IPS DF 6.9 (cell line): ENCODE results near the gene SRGAP3.

Source experiments
- DNase-seq: peaks from one replicate; pipeline ENCODE4 v3.0.0-alpha.2; 2013; ENCODE audit warnings: low read depth, low spot score
- H3K27ac ChIP-seq: one replicate; pipeline ENCODE4 v1.5.1; 2013; ENCODE audit warnings: low read length, control low read depth
- H3K27me3 ChIP-seq: 2 replicates; pipeline ENCODE4 v1.6.1; 2013; ENCODE audit warnings: mild to moderate bottlenecking, low read length; ENCODE audit not compliant: control insufficient read depth, insufficient read depth
- H3K36me3 ChIP-seq: 2 replicates; pipeline ENCODE4 v1.6.1; 2013; ENCODE audit warnings: low read length; ENCODE audit not compliant: control insufficient read depth, insufficient read depth
- H3K4me1 ChIP-seq: 2 replicates; pipeline ENCODE4 v1.6.1; 2013; ENCODE audit warnings: low read length; ENCODE audit not compliant: control insufficient read depth, insufficient read depth
- H3K4me3 ChIP-seq: 2 replicates; pipeline ENCODE4 v1.5.1; 2013; ENCODE audit warnings: mild to moderate bottlenecking, low read length
- H3K9me3 ChIP-seq: 2 replicates; pipeline ENCODE4 v1.6.1; 2013; ENCODE audit warnings: low read length, inconsistent platforms; ENCODE audit not compliant: control insufficient read depth, insufficient read depth
- WGBS: extraction: QIAGEN DNeasy Blood & Tissue Kit; methylation state at CpG from one replicate; pipeline ENCODE4 v1.1.7; 2013; ENCODE audit warnings: mixed read lengths, missing lambda C conversion rate; ENCODE audit not compliant: insufficient read length, insufficient coverage; 5-methylcytosine and 5-hydroxymethylcytosine counted together

Gene SRGAP3

DNA sequence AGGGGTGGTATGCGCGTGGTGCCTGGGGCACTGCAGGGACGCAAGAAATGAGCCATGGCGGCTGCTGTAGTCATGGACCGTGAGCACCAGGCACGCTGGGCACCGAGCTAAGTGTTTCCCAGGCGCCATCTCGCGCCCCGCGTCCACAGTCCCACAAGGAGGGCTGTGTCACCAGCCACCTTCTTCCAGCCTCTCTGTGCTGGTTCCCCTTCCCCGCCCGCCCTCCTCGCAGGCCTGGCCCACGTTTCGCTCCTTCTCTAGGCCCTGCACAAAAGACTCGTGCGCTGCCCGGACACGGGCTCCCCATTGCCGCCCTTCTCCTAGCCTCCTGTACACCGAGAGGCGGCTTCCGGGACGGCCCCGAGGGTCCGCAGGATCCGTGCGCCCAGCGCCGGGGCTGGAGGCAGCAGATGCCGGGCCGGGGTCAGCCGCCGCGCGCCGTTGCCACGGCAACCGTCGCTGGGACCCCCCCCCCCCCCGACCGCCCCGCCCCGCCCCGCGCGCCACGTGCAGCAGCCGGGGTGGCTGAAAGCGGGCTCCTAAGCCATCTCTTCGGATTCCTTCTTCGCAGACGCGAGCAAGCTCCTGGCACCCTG, 113.4 kb downstream of the SRGAP3 start:
- Histone ChIP-seq H3K27ac (no peak overlapping the region), H3K27me3 (no peaks in the 10 kb centered on the region; the same call in 1 of the 2 replicates), H3K9me3 (no peaks in the 10 kb centered on the region), H3K4me3 (peak overlapping the region; percentile 37; the same call in 1 of the 2 replicates), H3K4me1 (peaks cover 3% of the 10 kb centered on the region), H3K36me3 (no peaks in the 10 kb centered on the region)
- DNase-seq = no peak
- WGBS = no CpG with 5 or more reads among the region's 56 CpGs

DNA sequence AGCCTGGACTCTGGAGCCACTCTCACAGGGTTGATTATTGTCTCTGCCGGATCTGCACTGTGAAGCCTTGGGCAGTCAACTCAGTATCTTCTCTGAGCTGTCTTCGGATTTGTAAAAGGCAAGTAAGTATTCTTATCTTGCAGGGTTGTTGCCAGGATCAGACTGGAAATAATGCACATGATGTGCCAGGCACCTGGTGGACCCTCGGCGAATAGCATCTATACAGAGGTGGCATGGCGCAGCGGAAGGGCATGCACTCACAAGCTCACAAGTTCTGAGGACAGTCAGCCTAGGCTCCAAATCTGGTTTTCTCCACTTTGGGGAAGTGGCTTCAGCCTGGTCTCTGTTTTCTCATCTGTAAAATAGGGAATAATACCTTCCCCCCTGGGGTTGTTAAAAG, 113.9 kb downstream of the SRGAP3 start:
- no CpG with 5 or more reads among the region's 6 CpGs for WGBS

DNA sequence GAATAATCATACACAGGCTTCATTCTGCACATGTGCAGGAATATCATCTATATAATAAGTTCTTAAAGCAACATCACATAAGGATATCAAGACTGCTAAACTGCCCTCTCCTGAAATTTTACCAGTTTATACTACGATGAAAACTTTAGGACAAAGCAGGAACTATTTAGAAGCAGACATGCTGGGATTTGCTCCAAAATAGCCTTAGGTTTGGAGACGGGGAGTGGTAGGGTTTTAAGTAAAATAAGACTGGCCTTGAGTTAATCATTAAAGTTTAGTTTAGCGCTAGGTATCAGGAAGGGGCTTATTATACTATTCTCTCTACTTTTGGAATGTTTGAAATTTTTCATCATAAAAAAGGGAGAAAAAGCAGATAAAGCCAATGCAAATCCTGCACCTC, 115.8 kb downstream of the SRGAP3 start:
- DNase-seq = no peak
- H3K27me3 ChIP-seq = no peaks in the 10 kb centered on the region; the same call in 1 of the 2 replicates
- peaks cover 3% of the 10 kb centered on the region for H3K4me1 ChIP-seq
- H3K36me3 ChIP-seq = no peaks in the 10 kb centered on the region
- H3K4me3 ChIP-seq = no peak overlapping the region
- WGBS = no CpG with 5 or more reads among the region's 3 CpGs
- H3K27ac ChIP-seq = no peak overlapping the region
- no peaks in the 10 kb centered on the region for H3K9me3 ChIP-seq

More for the DNA sequence above, 113.9 kb downstream of the SRGAP3 start:
- peaks cover 3% of the 10 kb centered on the region for H3K4me1 ChIP-seq
- no peaks in the 10 kb centered on the region for H3K36me3 ChIP-seq
- no peaks in the 10 kb centered on the region; the same call in 1 of the 2 replicates for H3K27me3 ChIP-seq
- H3K27ac ChIP-seq = no peak overlapping the region
- H3K9me3 ChIP-seq = no peaks in the 10 kb centered on the region
- DNase-seq = no peak
- peak overlapping the region; percentile 37; the same call in 1 of the 2 replicates for H3K4me3 ChIP-seq

DNA sequence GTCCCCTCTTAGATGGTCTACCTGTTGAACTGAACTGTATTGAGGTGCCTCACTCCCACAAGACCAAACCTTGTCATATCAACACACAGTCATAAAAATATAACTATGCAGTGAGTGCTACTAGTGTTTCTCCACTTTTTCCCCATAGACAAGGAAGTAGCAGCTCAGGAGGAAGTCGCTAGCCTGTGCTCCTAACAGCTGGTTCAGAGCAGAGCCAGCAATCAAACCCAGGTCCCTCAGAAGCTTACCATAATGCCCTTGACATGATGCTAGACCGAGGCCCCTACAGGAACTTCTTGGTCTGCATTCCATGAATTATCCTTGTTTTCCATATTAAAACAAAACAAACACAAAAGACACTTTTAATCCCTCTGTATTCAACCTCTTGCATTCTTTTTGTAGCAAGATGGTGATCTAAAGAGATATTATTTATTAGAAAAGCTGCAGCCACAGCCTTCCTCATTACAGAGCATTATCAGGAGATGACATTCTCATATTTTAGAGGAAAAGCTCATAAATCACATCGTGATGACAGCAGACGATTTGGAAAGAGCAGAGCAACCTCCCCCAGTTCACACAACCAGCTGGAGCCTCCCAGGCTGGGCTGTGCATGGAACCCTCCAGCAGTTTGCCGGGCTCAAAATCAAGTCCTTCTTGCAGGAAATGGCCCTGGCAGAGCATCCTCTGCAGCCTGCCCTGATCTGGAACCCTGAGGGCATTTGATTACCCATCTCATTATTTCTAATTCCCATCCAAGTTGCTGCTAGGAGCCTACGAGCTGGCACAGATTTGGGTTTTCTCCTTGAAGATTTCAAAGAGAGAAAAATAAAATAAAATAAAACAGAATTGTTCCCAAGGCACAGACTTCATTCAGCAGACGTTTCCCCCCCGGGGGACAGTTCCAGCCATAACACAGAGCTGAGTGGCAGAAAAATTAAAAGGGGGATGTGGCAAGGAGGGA, 118.8 kb downstream of the SRGAP3 start:
- no peaks in the 10 kb centered on the region for H3K27me3 ChIP-seq
- no peaks in the 10 kb centered on the region for H3K9me3 ChIP-seq
- no peak overlapping the region for H3K27ac ChIP-seq
- H3K4me3 ChIP-seq = no peak overlapping the region
- no CpG with 5 or more reads among the region's 8 CpGs for WGBS
- H3K4me1 ChIP-seq = no peaks in the 10 kb centered on the region; the same call in 1 of the 2 replicates
- no peaks in the 10 kb centered on the region for H3K36me3 ChIP-seq
- DNase-seq = no peak

DNA sequence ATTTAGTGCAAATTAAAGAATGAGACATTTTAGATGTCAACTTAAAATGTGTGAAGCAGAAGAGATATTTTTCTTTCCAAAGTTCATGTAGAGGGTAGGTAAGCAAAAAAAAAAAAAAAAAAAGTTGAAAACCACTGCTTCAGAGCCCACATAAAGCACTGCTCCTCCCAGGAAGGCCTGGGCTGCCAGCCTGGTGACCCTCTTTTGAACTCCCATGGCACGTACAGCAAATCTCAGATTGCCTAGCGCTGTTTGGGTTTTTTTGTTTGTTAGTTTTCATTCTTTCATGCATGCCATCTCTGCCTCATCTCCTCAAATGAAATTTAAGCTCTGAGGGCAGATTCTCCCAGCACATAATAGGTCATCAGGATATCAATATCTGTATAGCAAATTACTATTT, 120.1 kb downstream of the SRGAP3 start:
- no peaks in the 10 kb centered on the region for H3K4me1 ChIP-seq
- no peaks in the 10 kb centered on the region for H3K36me3 ChIP-seq
- H3K9me3 ChIP-seq = no peaks in the 10 kb centered on the region
- no peaks in the 10 kb centered on the region for H3K27me3 ChIP-seq
- no peak for DNase-seq
- H3K4me3 ChIP-seq = no peak overlapping the region
- WGBS = no CpG with 5 or more reads among the region's 2 CpGs
- H3K27ac ChIP-seq = no peak overlapping the region

DNA sequence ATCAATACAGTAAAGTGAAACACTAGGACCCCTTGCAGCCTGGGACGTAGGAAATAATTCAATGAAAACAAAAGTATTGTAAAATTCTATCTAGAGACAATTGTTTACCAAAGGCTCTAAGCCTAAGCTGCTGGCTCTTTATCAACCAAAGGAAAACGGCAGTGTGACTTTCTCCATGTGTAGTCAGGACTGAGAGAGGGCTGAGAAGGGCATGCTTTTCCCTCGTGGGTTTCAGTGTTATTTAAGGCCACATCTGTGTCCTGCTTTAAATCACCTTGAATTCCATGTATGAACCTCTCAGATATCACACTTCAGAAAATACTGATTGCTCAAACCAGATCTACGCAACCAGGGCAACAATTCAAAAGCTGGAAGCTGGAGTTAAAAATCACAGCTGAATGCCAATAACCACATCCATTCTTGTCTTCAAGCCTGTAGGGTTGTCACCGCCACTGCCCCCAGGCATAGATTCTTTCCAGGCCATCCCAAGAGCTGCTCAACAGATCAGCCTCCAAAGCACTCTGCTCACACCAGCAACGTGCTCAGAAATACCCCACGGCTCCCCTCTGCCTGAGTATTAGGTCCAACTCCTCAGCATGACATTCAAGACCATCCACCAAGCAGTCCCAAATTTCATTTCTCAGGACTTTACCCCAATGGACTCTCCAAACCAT, 124.0 kb downstream of the SRGAP3 start:
- Histone ChIP-seq H3K27ac (no peak overlapping the region), H3K36me3 (no peaks in the 10 kb centered on the region), H3K27me3 (no peaks in the 10 kb centered on the region), H3K4me3 (no peak overlapping the region), H3K4me1 (no peaks in the 10 kb centered on the region), H3K9me3 (no peaks in the 10 kb centered on the region)
- DNase-seq = no peak
- no CpG with 5 or more reads among the region's 7 CpGs for WGBS

DNA sequence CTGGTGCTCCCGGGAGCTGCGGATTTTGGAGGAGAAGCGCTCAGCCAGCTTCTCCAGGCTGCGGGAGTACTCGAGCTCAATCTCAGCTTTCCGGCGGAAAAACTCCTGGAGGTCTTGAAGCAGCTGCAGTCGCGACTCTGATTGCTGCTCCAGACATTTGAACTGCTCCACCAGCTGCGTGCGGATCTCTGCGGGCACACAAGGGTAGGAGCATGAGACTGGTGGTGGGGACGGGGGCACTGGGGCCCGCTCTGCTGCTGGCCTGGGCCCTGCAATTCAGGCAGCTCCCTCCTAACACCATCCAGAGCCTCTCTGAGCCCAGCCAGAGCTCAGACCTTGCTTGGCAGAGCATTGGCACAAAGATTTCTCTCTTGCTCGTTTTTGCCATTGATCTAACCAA, 124.7 kb downstream of the SRGAP3 start:
- Histone ChIP-seq H3K36me3 (no peaks in the 10 kb centered on the region), H3K4me3 (no peak overlapping the region), H3K4me1 (no peaks in the 10 kb centered on the region), H3K27me3 (no peaks in the 10 kb centered on the region), H3K27ac (no peak overlapping the region), H3K9me3 (no peaks in the 10 kb centered on the region)
- no CpG with 5 or more reads among the region's 15 CpGs for WGBS
- no peak for DNase-seq

DNA sequence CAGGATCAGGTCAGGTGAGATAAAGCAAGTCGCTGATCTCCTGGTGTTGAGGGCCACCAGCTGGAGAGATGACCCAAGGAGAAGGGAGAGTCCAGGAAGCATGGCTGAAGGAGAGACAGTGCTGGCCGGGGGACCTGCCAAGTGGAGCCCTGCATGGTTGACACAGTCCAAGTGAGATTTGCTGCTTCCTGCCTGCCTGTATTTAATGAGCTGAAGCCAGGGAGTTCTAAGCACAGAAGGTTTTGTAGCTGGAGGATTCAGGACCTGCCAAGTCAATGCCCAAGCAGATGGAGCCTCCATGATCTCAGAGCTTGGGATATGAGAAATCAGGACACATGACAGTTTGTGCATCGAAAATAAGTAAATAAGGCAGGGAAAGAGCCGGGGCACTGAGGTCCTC, 125.6 kb downstream of the SRGAP3 start:
- Histone ChIP-seq H3K4me1 (no peaks in the 10 kb centered on the region), H3K27me3 (no peaks in the 10 kb centered on the region), H3K9me3 (no peaks in the 10 kb centered on the region), H3K27ac (no peak overlapping the region), H3K36me3 (no peaks in the 10 kb centered on the region), H3K4me3 (no peak overlapping the region)
- DNase-seq = no peak
- no CpG with 5 or more reads among the region's 4 CpGs for WGBS

DNA sequence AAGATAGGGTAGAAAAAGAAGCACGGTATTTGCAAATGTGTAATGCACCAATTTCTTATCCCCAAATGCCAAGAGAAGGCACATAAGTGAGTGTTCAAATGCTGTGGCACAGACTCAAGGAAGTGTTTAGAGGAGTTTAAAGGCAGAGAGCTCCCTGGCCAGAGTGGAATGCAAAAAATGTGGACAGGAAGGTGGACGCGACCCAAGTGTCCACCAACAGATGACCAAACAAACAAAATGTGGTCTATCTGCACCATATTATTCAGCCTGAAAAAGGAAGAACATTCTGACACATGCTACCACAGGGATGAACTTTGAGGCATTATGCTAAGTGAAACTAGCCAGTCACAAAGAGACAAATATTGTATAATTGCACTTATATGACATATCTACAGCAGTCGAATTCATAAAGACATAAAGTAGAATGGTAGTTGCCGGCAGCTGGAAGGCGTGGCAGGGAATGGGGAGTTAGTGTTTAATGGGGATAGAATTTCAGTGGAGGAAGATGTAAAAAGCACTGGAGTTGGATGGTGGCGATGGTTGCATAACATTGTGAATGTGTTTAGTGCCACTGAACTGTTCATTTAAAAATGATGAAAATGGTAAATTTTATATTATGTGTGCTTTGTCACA, 126.6 kb downstream of the SRGAP3 start:
- Histone ChIP-seq H3K36me3 (no peaks in the 10 kb centered on the region), H3K4me3 (no peak overlapping the region), H3K9me3 (no peaks in the 10 kb centered on the region), H3K4me1 (no peaks in the 10 kb centered on the region), H3K27ac (no peak overlapping the region), H3K27me3 (no peaks in the 10 kb centered on the region)
- WGBS = no CpG with 5 or more reads among the region's 7 CpGs
- no peak for DNase-seq

DNA sequence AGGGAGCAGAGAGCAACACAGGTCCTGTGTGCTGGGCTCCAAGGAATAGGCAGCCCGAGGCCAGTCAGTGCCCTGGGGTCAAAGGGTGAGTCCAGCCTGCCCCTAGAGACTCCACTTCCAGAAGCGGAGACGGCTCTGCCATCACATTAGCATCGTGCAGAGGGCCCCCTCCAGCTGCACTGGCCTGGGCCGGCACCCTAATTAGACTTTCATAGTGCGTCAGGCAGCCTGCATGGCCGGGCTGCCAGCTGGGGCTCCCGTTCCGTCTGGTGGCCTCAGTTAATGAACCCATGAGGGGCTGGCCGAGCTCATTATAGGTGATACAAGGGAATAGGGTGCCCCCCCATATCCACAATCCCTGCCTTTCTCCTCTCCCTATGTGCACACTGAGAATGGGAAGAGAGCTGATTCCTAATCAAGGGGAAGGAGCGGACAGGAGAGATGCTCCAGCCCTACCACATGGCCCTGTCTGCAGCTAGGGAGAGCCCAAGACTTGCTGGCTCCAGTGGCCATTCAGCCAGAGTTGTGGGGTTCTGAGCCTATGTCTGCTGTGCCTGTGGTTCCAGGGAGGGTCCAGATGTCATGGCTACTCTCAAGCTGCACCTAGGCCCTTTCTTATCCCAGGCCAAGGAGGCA, 128.0 kb downstream of the SRGAP3 start:
- DNase-seq = no peak
- no peaks in the 10 kb centered on the region for H3K9me3 ChIP-seq
- H3K4me3 ChIP-seq = no peak overlapping the region
- no peak overlapping the region for H3K27ac ChIP-seq
- no peaks in the 10 kb centered on the region for H3K36me3 ChIP-seq
- WGBS = no CpG with 5 or more reads among the region's 11 CpGs
- H3K4me1 ChIP-seq = no peaks in the 10 kb centered on the region
- no peaks in the 10 kb centered on the region for H3K27me3 ChIP-seq
